NCI-H345 treated with DMSO at 0.1 percent for 48 hours (cell line): Measurements from ENCODE around the gene DDO.
"Not testable (repeated sequence)": the region's sequence is repeated elsewhere in the genome, so short reads cannot be mapped to it uniquely, and the experiment has no call there.

Experiments
- DNase-seq: peaks from one replicate; lab custom pipeline; 2025; ENCODE audit not compliant: unreplicated experiment; lab: John Stamatoyannopoulos, UW

Gene DDO

GRCh38 chr6:110369066-110369465 is 46.3 kb downstream of the DDO start:
- no peak for DNase-seq

- DNase-seq = no peak
Observed at GRCh38 chr6:110368284-110368683, 47.1 kb downstream of the DDO start.

GRCh38 chr6:110367825-110368224 is 47.5 kb downstream of the DDO start:
- no peak for DNase-seq

- no peak for DNase-seq
Observed at GRCh38 chr6:110366975-110367374, 48.4 kb downstream of the DDO start.

GRCh38 chr6:110366256-110366655 is 49.1 kb downstream of the DDO start:
- peak; percentile 16 for DNase-seq

- DNase-seq = no peak
Observed at GRCh38 chr6:110364364-110365105, 50.8 kb downstream of the DDO start.

GRCh38 chr6:110363748-110364147 is 51.6 kb downstream of the DDO start:
- no peak for DNase-seq

GRCh38 chr6:110360676-110361075 is 54.7 kb downstream of the DDO start:
- DNase-seq = no peak

- no peak for DNase-seq
Observed at GRCh38 chr6:110359556-110359955, 55.8 kb downstream of the DDO start.

GRCh38 chr6:110358553-110359160 is 56.7 kb downstream of the DDO start:
- DNase-seq = no peak

GRCh38 chr6:110357664-110358552 is 57.5 kb downstream of the DDO start, which contains the start of gene METTL24:
Gene METTL24, minus strand, starts transcription at chr6:110358349. Its CDS starts 77 bp downstream, at chr6:110358272.
- DNase-seq = no peak

GRCh38 chr6:110357298-110357663 is 58.1 kb downstream of the DDO start:
- DNase-seq = no peak

- DNase-seq = no peak
Observed at GRCh38 chr6:110356778-110357177, 58.6 kb downstream of the DDO start.

- DNase-seq = no peak
Observed at GRCh38 chr6:110355727-110356126, 59.6 kb downstream of the DDO start.

- DNase-seq = no peak
Observed at GRCh38 chr6:110355022-110355421, 60.4 kb downstream of the DDO start.

- no peak for DNase-seq
Observed at GRCh38 chr6:110354153-110354552, 61.2 kb downstream of the DDO start.

GRCh38 chr6:110353457-110354001 is 61.8 kb downstream of the DDO start:
- no peak for DNase-seq

GRCh38 chr6:110352563-110353262 is 62.7 kb downstream of the DDO start:
- no peak for DNase-seq

GRCh38 chr6:110351986-110352385 is 63.4 kb downstream of the DDO start:
- no peak for DNase-seq

- DNase-seq = no peak
Observed at GRCh38 chr6:110351546-110351945, 63.8 kb downstream of the DDO start.

- not testable (repeated sequence) for DNase-seq
Observed at GRCh38 chr6:110350593-110350992, 64.8 kb downstream of the DDO start.
